ENCODE results near the gene BLOC1S5.
A peak's percentile ranks its signal among the peaks of the same experiment; 100 is the strongest.

Gene BLOC1S5, protein sequence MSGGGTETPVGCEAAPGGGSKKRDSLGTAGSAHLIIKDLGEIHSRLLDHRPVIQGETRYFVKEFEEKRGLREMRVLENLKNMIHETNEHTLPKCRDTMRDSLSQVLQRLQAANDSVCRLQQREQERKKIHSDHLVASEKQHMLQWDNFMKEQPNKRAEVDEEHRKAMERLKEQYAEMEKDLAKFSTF

DNA sequence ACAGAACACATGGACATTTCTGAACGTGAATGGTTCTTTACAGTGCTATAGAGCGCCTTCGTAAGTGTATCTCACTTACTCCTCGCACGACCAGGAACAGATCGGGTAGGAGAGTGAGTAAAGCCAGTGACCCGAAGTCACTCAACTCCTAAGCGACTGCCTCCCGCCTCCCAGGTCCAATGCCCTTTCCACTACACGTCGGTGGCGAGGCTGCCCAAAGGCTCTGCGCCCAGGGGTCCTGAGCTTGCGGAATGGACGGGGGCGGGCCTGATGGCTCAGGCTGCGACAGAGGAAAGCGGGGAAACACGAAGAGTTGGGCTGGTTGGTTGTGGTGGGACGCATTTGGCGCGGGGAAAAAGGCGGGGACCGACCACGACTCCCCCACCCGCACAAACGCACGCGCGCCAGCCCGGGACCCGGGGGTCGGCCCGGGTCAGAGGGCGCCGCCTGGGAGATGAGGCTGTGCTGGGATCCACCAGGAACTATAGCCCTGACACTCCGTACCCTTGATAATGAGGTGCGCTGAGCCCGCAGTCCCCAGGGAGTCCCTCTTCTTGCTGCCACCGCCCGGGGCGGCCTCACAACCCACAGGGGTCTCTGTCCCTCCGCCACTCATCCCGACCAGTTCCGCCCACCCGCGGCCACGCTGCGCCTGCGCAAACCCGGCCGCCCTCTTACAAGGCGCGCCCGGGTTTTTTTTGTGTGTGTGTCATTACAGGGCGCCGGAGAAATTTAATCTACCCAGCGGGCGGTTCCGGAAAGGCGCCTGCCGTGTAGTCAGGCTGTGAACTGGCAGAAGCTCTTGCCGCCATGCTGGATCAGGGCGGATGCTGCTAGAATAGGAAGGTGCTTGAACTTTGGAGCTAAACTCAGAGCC lies at the start of gene BLOC1S5:
Gene BLOC1S5, minus strand, starts transcription at position 629 of the 877 bp plus-strand sequence. Its CDS starts 13 bp downstream, at position 616.
- peak; percentile 89 to 93 for DNase-seq (ENCODE audit: extremely low read depth in 1 of 2, low read depth in 1 of 2)

DNA sequence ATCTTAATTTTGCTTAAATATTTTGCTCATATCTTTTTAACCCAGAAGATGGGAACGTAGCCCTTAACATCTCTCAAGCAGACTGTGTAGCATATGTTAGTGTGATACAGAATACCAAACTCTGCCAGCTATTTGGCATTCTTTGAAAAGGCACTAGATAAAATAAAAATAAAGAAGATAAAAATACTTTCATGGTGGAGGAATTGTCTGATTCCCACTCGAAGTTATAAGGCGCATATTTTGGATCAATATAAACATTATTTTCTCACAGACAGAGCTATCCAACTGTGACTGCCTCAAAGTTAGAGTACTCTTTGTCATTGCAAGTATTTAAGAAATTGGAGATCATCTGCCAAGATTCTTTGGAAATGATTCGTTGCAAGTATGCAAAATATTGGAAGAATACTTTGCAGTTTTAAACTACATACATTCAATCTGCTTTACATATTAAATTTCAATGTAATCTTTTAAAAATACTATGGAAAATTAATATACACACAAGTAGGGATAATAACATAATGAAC lies 49.0 kb upstream of the BLOC1S5 start:
- DNase-seq (ENCODE audit: extremely low read depth in 1 of 2, low read depth in 1 of 2), result no peak

DNA sequence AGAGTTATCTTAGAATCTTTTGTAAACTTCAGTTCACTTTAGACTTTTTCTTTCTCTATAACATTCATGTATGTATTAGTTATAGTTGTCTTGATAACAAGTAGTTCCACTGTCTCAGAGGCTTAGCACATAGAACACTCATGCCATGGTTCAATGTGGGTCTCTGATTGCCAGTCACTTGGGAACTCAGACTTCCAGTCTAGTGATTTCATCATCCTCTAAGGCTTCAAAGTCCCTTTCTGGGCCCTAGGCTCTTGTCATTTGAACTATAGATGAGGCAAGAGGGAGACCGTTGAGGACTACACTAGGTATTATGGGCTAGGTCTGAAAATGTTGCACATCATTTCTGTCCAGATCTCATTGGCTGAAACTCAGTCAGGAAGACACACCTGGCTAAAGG lies 46.5 kb upstream of the BLOC1S5 start:
- DNase-seq (ENCODE audit: extremely low read depth in 1 of 2, low read depth in 1 of 2), result no peak

DNA sequence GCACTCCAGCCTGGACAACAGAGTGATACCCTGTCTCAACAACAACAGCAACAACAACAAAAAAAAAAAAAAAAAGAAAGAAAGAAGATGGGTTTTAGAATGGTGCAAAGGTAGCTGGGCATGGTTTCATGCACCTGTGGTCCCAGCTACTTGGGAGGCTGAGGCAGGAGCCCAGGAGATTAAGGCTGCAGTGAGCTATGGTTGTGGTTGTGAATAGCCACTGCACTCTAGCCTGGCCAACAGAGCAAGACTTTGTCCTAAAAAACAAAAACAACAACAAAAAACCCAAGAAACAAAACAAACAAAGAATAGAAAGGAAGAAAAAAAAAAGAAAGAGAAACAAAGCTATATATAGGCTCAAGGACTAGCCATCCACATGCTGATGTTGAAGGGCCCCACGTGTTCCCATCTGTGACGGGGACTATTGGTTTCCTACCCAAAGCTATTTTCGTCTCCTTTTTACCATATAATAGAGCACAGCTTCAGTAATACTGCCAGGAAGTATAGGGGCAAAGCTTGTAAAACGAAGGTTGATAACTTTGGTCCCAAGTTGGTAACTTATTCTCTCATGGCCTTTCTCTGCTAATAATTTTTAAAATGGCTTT lies 46.0 kb upstream of the BLOC1S5 start:
- DNase-seq (ENCODE audit: extremely low read depth in 1 of 2, low read depth in 1 of 2), result no peak

DNA sequence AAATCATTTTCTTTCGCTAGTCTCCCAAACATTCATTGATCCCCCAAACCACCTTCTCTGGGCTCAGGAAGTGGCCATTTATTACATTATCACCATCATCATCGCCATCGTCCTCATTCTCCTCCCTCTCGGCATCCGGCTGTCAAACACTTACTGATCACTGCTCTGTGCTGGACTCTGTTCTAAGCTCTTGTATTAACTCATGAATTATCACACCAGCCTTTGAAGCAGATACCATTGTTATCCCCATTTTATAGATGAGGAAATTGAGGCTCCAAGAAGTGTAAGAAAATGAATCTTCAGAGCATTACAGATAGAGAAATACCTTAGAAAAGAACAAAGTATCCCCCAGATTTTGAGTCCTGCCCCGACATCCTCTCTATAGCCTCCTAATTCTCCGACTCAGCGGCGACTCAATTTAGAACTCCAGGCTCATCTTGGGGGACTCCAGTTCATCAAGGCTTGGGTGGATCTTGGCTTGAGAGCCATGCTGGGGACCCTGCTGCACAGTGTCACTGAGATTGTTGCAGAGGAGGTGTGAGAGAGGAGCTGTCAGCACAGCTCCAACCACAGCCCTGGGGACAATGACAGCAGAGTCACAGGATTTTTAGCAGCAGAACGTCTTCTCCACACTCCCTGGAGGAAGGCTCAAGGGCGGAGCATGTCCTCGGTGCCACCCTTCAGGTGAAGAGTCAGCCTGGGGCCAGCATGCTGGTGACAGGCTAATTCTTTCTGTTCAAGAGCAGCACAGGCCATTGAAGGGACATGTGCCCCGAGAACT lies 44.8 kb upstream of the BLOC1S5 start:
- DNase-seq (ENCODE audit: extremely low read depth in 1 of 2, low read depth in 1 of 2), result no peak

DNA sequence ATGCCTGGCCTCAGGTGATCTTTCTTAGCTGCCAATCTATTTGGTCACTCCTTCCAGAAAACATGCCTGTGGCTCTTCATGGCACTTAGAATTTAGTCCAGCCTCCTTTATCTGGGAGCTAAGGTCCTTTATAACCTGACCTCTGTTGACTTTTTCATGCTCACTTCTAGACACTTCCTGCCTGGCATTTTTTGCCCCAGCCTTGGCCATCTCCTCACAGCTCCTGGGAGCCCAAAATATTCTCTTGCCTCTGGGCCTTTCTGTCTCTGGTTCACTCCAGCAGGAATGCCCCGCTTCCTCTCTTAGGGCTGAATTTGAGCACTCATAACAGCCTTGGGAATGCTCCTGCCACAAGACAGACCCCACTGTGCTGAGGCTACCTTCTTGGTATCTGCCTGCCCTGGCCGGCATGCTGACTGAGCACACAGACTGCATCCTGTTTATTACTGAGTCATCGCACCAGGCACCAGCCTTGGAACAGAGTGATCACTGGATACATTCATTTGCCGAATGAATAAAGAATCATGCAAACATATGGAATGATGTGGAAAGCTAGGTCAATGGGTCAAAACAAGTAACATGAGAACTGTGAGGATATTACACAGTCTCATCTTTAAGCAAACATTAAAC lies 44.0 kb upstream of the BLOC1S5 start:
- DNase-seq (ENCODE audit: extremely low read depth in 1 of 2, low read depth in 1 of 2), result no peak

DNA sequence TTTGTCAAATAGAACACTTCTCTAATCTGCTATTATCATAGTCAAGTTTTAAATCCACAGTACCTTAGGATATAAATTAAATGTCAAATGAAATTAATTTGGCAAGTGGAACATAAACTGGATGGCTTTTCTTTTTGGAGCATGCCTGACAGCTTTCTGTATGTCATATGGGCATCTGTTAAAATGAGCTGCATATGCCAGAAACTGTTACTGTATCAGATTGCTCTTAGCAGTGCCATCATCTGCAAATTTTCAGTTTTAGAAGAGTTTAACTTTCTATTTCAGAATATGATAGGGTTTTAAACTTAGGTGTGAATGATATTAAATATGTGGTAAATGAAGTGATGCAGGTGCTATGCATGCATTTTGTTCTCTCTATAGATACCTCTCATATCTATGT lies 41.6 kb upstream of the BLOC1S5 start:
- no peak for DNase-seq (ENCODE audit: extremely low read depth in 1 of 2, low read depth in 1 of 2)

DNA sequence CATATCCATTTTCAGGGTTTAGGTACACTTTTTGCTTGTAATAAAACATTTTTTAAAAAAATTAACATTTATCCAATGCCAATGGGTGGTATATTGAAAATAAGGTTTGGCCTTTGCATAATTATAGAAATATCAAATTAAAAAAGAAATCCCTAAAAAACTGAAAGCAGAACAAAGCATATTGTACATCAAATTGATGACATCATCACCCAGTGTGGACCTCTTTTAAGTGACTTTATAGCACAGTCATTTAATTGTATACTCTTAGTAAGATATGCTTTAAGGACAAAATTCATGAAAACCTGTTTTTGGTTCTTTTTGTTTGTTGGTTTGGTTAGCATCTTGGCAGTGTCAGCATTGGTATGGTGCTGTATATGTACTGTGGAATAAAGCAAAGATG lies 39.5 kb upstream of the BLOC1S5 start:
- no peak for DNase-seq (ENCODE audit: extremely low read depth in 1 of 2, low read depth in 1 of 2)

DNA sequence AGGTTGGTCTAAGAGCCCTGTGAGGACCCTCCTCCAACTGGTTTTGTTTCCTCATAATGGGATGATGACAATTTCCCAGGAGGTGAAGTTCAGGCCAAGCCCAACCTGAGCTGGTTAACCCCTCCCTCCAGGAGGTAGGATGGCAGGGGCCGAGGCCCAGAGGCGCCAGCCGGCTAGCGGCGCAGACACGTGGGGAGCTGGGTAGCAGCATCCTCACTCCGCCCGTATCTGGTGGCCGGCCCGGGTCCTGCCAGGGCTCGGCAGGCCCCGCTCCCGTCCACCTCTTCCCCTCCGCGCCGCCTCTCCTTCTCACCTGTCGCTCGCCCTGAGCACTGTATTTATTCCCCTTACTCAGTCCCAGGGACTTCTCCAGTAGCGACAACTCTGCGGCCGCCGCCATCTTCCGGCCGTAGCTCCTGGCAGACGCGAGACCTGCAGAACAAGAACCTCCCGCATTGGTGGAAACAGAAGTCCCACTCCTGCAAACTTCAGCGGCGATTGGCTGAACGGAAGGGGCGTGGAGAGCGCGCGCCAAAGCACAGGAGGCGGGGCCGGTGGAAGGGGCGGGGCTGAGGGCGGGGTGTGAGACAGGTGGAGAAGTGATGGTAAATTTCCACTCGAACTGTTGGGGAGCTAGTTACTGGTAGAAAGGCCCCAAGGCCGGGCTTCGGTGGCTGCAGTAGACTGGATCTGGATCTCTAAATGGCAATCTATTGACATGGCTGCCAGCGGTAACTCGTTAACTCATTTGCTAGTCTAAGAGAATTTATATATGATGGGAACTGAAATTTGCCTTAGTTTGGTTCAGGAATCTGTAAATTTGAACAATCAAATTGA lies 38.2 kb upstream of the BLOC1S5 start, which contains the start of gene EEF1E1:
Gene EEF1E1, minus strand, starts transcription at position 427 of the 837 bp plus-strand sequence. Its CDS starts 27 bp downstream, at position 400.
- DNase-seq (ENCODE audit: extremely low read depth in 1 of 2, low read depth in 1 of 2), result peak; percentile 95 to 98

DNA sequence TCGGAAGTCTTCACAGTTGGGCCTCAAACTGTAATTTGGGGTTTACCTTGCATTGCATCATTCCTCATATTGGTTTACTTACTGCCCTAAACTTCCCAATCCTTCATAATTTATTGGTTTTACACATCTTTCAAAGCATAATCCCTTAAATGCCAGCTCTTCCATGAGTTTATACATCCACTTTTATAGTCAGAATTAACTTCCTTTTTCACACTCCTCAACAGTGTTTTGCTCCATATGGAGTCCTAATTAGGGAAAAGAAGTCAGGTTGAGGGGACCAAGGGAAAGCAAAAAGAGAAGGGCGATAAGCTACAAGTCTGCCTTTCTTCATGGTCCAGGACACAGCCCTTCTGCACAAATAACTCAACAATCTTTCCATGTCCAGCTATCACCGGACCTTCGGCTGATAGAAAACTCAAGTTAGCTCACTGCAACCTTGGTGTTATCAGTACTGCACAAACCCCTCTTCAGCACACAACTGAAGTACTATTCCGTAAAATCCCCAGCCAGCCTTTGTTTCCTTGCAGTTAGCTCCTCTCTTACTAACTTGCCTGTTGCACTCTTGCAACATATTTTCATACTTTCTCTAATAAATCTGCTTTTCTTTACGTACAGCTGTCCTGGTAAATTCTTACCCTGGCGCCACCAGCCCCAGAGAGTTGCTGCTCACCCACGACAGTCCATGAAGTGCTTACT lies 36.1 kb upstream of the BLOC1S5 start:
- no peak for DNase-seq (ENCODE audit: extremely low read depth in 1 of 2, low read depth in 1 of 2)

DNA sequence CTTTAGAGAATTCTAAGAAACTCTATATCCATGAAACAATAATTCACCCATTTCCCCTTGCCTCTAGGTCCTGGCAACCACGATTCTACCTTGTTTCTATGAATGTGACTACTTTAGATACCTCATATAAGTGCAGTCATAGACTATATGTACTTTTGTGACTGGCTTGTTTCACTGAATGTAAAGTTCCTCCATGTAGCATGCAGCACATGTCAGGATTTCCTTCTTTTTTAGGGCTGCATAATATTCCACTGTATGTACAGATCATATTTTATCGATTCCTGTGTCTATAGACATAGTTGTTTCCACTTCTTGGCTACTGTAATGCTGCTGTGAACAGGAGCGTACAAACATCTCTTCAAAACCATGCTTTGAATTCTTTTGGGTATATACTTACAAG lies 26.5 kb upstream of the BLOC1S5 start:
- DNase-seq (ENCODE audit: extremely low read depth in 1 of 2, low read depth in 1 of 2), result no peak

DNA sequence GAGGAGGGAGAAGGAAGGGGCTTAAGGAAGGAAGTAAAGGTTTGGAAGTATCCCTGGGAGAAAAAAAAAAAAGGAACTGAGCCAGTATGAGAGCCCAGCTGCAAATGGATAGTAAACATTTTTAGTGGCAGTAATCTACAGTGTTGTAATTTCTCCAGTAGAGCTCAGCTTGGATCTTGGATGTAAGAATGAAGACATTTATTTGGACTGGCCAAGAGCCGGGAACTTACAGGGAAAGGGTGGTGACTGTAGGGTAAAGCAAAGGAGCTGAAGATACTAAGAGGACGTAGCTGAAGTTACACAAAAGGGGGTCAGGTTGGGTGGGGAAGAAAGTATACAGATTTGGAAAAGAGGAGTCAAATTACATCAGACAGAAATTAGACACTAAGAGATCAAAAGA lies 24.7 kb upstream of the BLOC1S5 start:
- no peak for DNase-seq (ENCODE audit: extremely low read depth in 1 of 2, low read depth in 1 of 2)

DNA sequence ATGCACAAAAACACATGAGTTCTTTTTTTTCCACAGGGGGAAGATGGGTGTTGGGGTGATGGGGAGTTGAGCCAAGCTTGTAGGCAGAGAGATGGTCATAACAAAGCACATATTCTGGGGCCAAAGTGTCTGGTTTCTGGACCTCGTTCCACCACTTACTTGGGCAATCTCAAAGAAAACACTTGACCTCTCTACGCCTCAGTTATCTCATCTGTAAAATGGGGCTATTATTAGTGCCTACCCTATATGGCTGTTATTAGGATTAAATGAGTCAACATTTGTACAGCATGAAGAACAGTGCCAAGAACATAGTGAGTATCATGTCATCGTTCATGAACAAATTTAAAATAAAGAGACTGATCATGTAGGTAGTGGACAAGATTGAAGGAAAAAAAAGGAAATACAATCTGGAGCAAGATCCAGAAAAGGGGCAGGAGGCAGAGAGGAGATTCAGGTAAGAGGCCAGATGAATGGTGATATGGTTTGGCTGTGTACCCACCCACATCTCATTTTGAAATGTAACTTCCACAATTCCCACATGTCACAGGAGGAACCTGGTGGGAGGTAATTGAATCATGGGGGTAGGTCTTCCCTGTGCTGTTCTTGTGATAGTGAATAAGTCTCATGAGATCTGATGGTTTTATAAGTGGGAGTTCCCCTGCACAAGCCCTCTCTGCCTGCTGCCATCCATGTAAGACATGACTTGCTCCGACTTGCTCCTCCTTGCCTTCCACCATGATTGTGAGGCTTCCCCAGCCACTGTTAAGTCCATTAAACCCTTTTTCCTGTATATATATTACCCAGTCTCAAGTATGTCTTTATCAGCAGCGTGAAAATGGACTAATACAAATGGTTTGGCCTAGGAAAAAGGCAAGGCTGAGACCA lies 23.9 kb upstream of the BLOC1S5 start:
- DNase-seq (ENCODE audit: extremely low read depth in 1 of 2, low read depth in 1 of 2), result no peak

DNA sequence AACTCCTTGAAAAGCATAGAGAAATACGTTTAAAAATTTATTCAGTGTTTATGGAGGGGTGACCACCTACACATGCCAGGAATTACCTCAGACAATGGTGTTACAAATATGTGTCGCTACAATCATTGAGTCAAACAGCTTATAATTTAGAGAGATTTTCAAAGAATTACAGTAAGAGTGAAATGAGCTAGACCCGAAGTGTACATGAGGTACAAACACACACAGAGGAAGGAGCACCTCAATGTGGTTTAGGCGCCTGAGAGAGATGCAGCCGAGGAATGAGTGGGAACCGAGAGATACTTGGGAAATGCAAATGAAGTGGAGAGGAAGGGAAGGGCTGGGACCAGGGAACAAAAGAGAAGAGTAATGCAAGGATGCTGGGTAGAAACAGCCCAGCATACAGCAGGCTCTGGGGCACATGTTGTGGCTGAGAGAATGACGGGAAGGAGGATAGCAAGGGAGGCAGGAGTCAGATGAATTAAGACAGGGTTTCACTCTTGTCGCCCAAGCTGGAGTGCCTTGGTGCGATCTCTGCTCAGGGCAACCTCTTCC lies 22.6 kb upstream of the BLOC1S5 start:
- no peak for DNase-seq (ENCODE audit: extremely low read depth in 1 of 2, low read depth in 1 of 2)

DNA sequence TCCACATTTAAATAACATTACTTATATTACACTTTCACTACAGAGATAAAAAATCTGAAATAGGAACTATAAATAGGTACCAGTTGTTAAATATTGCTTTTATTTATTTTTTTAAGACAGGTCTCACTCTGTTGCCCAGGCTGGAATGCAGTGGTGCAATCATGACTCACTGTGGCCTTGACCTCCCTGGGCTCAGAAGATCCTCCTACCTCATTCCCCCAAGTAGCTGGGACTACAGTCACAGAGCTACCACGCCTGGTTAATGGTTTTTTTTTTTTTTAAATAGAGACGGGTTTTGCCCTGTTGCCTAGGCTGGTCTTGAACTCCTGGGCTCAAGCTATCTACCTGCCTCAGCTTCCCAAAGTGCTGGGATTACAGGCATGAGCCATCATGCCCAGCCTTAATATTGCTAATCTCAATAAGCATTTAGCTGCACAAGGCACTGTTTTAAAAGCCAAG lies 20.9 kb upstream of the BLOC1S5 start:
- no peak for DNase-seq (ENCODE audit: extremely low read depth in 1 of 2, low read depth in 1 of 2)

DNA sequence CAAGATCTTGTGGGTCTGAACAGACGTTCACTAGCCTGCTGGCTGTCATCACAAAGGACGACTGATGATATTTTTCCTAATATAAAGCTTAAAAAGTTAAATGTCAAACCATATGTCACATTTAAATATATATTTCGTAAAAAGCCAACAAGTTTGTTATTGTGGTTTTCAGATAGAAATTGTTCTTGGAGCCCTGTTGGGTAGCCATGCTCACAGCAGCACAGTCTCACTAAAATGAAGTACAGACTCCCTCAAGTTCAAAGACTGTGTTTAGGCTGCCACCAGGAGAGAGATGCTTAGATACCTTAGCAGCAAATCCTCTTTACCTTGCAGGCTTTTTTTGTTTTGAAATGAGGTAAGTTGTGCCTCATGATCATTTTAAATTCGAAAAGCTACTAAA lies 20.4 kb upstream of the BLOC1S5 start:
- no peak for DNase-seq (ENCODE audit: extremely low read depth in 1 of 2, low read depth in 1 of 2)

All from activated CD8-positive, alpha-beta memory T cell treated with anti-CD3 and anti-CD28 coated beads for 1 hour (primary cell).